ENCODE results near the gene MUTYH.

DNA sequence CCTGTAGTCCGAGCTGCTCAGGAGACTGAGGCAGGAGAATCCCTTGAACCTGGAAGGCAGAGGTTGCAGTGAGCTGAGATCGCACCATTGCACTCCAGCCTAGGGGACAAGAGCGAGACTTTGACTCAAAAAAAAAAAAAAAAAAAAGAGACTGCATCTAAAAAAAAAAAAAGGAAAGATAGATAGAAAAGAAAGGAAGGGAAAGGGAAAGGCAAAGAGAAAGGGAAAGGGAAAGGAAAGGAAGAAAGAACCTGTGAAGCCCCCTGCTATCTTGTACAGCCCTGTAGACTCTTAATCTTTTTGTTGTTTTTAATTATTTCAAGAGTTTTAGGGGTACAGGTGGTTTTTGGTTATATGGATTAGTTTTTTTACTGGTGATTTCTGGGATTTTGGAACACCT, 46.0 kb upstream of the MUTYH start:
- TF ChIP-seq, protein P1, sequence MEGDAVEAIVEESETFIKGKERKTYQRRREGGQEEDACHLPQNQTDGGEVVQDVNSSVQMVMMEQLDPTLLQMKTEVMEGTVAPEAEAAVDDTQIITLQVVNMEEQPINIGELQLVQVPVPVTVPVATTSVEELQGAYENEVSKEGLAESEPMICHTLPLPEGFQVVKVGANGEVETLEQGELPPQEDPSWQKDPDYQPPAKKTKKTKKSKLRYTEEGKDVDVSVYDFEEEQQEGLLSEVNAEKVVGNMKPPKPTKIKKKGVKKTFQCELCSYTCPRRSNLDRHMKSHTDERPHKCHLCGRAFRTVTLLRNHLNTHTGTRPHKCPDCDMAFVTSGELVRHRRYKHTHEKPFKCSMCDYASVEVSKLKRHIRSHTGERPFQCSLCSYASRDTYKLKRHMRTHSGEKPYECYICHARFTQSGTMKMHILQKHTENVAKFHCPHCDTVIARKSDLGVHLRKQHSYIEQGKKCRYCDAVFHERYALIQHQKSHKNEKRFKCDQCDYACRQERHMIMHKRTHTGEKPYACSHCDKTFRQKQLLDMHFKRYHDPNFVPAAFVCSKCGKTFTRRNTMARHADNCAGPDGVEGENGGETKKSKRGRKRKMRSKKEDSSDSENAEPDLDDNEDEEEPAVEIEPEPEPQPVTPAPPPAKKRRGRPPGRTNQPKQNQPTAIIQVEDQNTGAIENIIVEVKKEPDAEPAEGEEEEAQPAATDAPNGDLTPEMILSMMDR (IDR thresholded peaks at IDR 0.05) = no peak
- TF ChIP-seq EP300 (IDR thresholded peaks at IDR 0.05) (no peak), POLR2AphosphoS5 (IDR thresholded peaks at IDR 0.05) (no peak)

Data from stomach (tissue), 4 donors.